Mammary epithelial cell (primary cell): ENCODE results near the gene THOC3.

Experiments
- CTCF ChIP-seq, 2 donors: IDR thresholded peaks in 1 of 2; conservative IDR thresholded peaks in 1 of 2; 2 replicates each; pipeline ENCODE4 v1.5.1; 2011 to 2012; ENCODE audit warnings: inconsistent platforms in 2 of 2, low read length in 2 of 2, mild to moderate bottlenecking in 2 of 2, control low read depth in 1 of 2, low read depth in 1 of 2; ENCODE audit not compliant: insufficient read depth in 1 of 2; ENCODE audit errors: extremely low read depth in 1 of 2
- EZH2 ChIP-seq: IDR thresholded peaks from 2 replicates; pipeline ENCODE4 v1.6.1; 2012; ENCODE audit warnings: low read length, inconsistent platforms, borderline replicate concordance

- TF ChIP-seq EZH2 (no peak), CTCF (conservative IDR thresholded peaks at IDR 0.05 in 1 of 2, IDR thresholded peaks at IDR 0.05 in 1 of 2; ENCODE audit: extremely low read depth in 1 of 2, insufficient read depth in 1 of 2, low read depth in 1 of 2, low read length in 2 of 2) (no peak)
Observed at GRCh38 chr5:175922192-175922885, 45.8 kb downstream of the THOC3 start.
